Activated B cell treated with CpG ODN at 0.5 μM for 24 hours (primary cell): ENCODE results near the gene GBP1. TPM values are rescaled to one million over a fixed set of nuclear protein-coding genes. Genes with fewer than 3 reads are reported as not detected.
"Not testable (repeated sequence)": the region's sequence is repeated elsewhere in the genome, so short reads cannot be mapped to it uniquely, and the experiment has no call there.

Experiments used
- ATAC-seq: fragments of 200-7000 bp; cut with Tn5 transposase; one replicate; pipeline ENCODE4 v1.10.0; 2021; ENCODE audit warnings: low read depth, mild to moderate bottlenecking, moderate library complexity
- CTCF ChIA-PET: fragments of 350-600 bp; sonication (Branson Sonifier 250); formaldehyde crosslinking; loops from one replicate; lab custom pipeline; 2021; ENCODE audit warnings: antibody characterized with exemption; lab: Charles Lee
- POLR2A ChIA-PET: fragments of 350-600 bp; sonication (Branson Sonifier 250); formaldehyde crosslinking; loops from one replicate; lab custom pipeline; 2021; ENCODE audit warnings: antibody characterized with exemption; lab: Charles Lee
- DNase-seq: peaks from one replicate; pipeline ENCODE4 v3.0.0; 2022
- H3K27ac Mint-ChIP-seq: one replicate; pipeline ENCODE4 v1.8.0; 2020; ENCODE audit warnings: mixed read lengths
- H3K27me3 Mint-ChIP-seq: one replicate; pipeline ENCODE4 v1.8.0; 2021; ENCODE audit warnings: mixed read lengths
- H3K36me3 Mint-ChIP-seq: one replicate; pipeline ENCODE4 v1.8.0; 2021; ENCODE audit warnings: low read depth, mixed read lengths
- H3K4me1 Mint-ChIP-seq: one replicate; pipeline ENCODE4 v1.8.0; 2021; ENCODE audit warnings: mixed read lengths
- H3K4me3 Mint-ChIP-seq: one replicate; pipeline ENCODE4 v1.8.0; 2020; ENCODE audit warnings: mild to moderate bottlenecking, mixed read lengths
- H3K9me3 Mint-ChIP-seq: one replicate; pipeline ENCODE4 v1.8.0; 2020; ENCODE audit warnings: mixed read lengths
- CTCF ChIP-seq: fragments of 200-600 bp; IDR thresholded peaks from one replicate; pipeline ENCODE4 v1.8.0; 2022; ENCODE audit warnings: antibody characterized with exemption, mild to moderate bottlenecking
- intact Hi-C: fragments of 100-400 bp; cut with micrococcal nuclease; formaldehyde crosslinking; loops from one replicate; pipeline ENCODE4 v1.15.1; 2024
- total RNA-seq: library from RNA; stranded (reverse); gene quantifications from 2 replicates; pipeline ENCODE4 v1.2.3, GENCODE V29; 2022

Gene GBP1
- total RNA-seq, 1 donor from 2014 or later, result 24.0 TPM

DNA sequence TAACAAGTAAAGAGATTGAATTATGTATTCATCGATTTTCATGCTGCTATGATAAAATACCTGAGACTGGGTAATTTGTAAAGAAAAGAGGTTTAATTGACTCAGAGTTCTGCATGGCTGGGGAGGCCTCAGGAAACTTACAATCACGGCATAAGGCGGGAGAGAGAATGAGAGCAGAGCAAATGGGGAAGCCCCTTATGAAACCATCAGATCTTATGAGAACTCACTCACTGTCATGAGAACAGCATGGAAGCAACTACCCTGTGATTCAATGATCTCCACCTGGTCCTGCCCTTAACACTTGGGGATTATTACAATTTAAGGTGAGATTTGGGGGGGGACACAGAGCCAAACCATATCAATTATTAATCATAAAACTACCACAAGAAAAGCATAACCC lies 39.1 kb downstream of the GBP1 start:
- Mint-ChIP-seq H3K27me3 (no peaks in the 10 kb centered on the region), H3K9me3 (peaks cover 16% of the 10 kb centered on the region), H3K4me1 (peaks cover 26% of the 10 kb centered on the region), H3K4me3 (no peak overlapping the region), H3K27ac (no peak overlapping the region), H3K36me3 (peaks cover 4% of the 10 kb centered on the region)
- intact Hi-C loops, result no loop called here
- no peak for TF ChIP-seq CTCF
- ATAC-seq (no peak), DNase-seq (no peak)
- POLR2A ChIA-PET, result no interaction called here
- CTCF ChIA-PET, result no interaction called here

- no peak for TF ChIP-seq CTCF
- Mint-ChIP-seq H3K4me1 (peaks cover 39% of the 10 kb centered on the region), H3K4me3 (peak overlapping the region; percentile 92), H3K9me3 (peaks cover 9% of the 10 kb centered on the region), H3K36me3 (peaks cover 27% of the 10 kb centered on the region), H3K27ac (peak overlapping the region; percentile 93), H3K27me3 (no peaks in the 10 kb centered on the region)
- POLR2A ChIA-PET, result interaction anchor here (1.3 to 2.1 kb wide), 3 partner anchors 42 to 249 kb away, joined by 3 to 14 read pairs (median 4); partner anchors contain the start of genes GBP1 and GBP5
- CTCF ChIA-PET, result interaction anchor here (1.4 to 1.6 kb wide), 2 partner anchors 24 to 336 kb away, joined by 4 to 6 read pairs; no protein-coding TSS in a partner anchor
- no peak for ATAC-seq
- DNase-seq, result no peak
- intact Hi-C loops, result loop anchor here (2.0 kb wide), 1 partner anchor 102 kb away; no protein-coding TSS in a partner anchor
Observed at GRCh38 chr1:89023026-89023425, 42.0 kb downstream of the GBP1 start.

GRCh38 chr1:89022167-89022959 lies 42.6 kb downstream of the GBP1 start, which contains the start of gene GBP3:
GBP3 (minus strand) TSS chr1:89022866; CDS start chr1:89020721, 2,145 bp downstream.
- H3K27ac Mint-ChIP-seq, result peak within 1 kb of the TSS; percentile 93
- peaks cover 30% of the 10 kb centered on the region for H3K36me3 Mint-ChIP-seq
- ChIA-PET POLR2A (interaction anchor here (0.6 to 2.1 kb wide), 9 partner anchors 19 to 253 kb away, joined by 3 to 14 read pairs (median 3); partner anchors contain the start of genes GBP1, GBP5 and GTF2B), CTCF (interaction anchor here (0.8 to 2.0 kb wide), 7 partner anchors 21 to 337 kb away, joined by 3 to 6 read pairs (median 4); no protein-coding TSS in a partner anchor)
- peak within 1 kb of the TSS; percentile 92 for H3K4me3 Mint-ChIP-seq
- TF ChIP-seq CTCF, result no peak
- intact Hi-C loops, result loop anchor here (1.0 to 2.0 kb wide), 2 partner anchors 43 to 102 kb away; partner anchors contain the start of gene GBP1
- ATAC-seq (peak; percentile 65), DNase-seq (no peak)
- H3K9me3 Mint-ChIP-seq, result peaks cover 9% of the 10 kb centered on the region
- H3K27me3 Mint-ChIP-seq, result no peaks in the 10 kb centered on the region
- H3K4me1 Mint-ChIP-seq, result peaks cover 40% of the 10 kb centered on the region

DNA sequence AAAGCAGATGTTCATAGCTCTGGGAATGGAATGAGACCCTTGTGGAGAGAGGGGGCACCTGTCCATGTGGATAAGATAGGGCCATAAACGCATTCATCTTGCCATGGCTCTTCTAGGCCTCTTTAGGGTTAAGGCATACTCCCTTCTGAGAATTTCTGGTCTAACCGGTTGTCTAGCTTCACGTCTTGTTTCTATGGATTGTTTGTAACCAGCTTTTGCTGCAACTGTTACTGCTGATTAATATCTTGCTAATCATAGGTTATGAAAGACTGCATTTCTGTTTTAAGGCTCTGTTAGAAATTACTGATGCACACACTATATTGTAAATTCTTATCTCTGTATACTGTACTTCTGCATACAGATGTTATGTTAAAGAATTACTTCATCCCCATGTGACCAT lies 46.7 kb downstream of the GBP1 start:
- POLR2A ChIA-PET, DNase-seq, H3K27ac Mint-ChIP-seq, ATAC-seq, H3K27me3 Mint-ChIP-seq, CTCF ChIA-PET, H3K9me3 Mint-ChIP-seq, intact Hi-C loops, H3K4me3 Mint-ChIP-seq: not testable (repeated sequence)
- H3K4me1 Mint-ChIP-seq, result peaks cover 39% of the 10 kb centered on the region
- peaks cover 66% of the 10 kb centered on the region for H3K36me3 Mint-ChIP-seq

- no peak for ATAC-seq
- Mint-ChIP-seq H3K27me3 (no peaks in the 10 kb centered on the region), H3K9me3 (no peaks in the 10 kb centered on the region), H3K27ac (no peak overlapping the region), H3K36me3 (peaks cover 74% of the 10 kb centered on the region), H3K4me3 (no peak overlapping the region), H3K4me1 (no peaks in the 10 kb centered on the region)
- ChIA-PET POLR2A (no interaction called here), CTCF (no interaction called here)
- DNase-seq, result no peak
- intact Hi-C loops, result no loop called here
- no peak for TF ChIP-seq CTCF
Observed at GRCh38 chr1:89008511-89008910, 56.5 kb downstream of the GBP1 start.
